ENCODE data around the gene MYO15A.

Gene MYO15A

DNA sequence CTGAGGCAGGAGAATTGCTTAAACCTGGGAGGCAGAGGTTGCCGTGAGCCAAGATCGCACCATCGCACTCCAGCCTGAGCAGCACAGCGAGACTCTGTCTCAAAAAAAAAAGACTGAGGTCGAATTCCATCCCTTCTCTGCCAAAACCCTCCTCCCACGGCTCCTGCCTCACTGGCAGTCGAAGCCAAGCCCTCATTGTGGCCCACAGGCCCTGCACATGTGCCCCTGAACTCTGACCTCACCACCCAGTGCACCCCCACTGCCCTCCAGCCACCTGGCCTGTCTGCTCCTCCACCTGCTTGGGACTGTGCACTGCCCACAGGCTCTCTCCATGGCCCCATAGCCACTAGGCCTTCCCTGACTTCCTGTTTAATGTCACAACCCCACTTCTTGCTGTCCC lies 7.0 kb downstream of the MYO15A start:
- no peak overlapping the region for H2AFZ ChIP-seq (ENCODE audit: low read length)
- H3K4me3 ChIP-seq (ENCODE audit: low read length, poor library complexity, severe bottlenecking) = no peak overlapping the region
- no peaks in the 10 kb centered on the region for H3K4me1 ChIP-seq (ENCODE audit: insufficient read depth, low read length, poor library complexity, severe bottlenecking)
- no peaks in the 10 kb centered on the region for H3K27me3 ChIP-seq (ENCODE audit: insufficient read depth, low read length, poor library complexity, severe bottlenecking)
- no peak overlapping the region for H3K9ac ChIP-seq (ENCODE audit: low read depth, low read length, poor library complexity, severe bottlenecking)
- no peaks in the 10 kb centered on the region for H3K36me3 ChIP-seq (ENCODE audit: insufficient read depth, low read length)
- H3K4me2 ChIP-seq (ENCODE audit: low read depth, low read length, poor library complexity, severe bottlenecking) = no peak overlapping the region
- H3K79me2 ChIP-seq (ENCODE audit: insufficient read depth, low read length) = no peaks in the 10 kb centered on the region
- H4K20me1 ChIP-seq (ENCODE audit: insufficient read depth, low read length, poor library complexity, severe bottlenecking) = no peaks in the 10 kb centered on the region
- no peak for TF ChIP-seq EZH2phosphoT487 (IDR thresholded peaks at IDR 0.05; ENCODE audit: borderline replicate concordance)
- TF ChIP-seq, protein P1, sequence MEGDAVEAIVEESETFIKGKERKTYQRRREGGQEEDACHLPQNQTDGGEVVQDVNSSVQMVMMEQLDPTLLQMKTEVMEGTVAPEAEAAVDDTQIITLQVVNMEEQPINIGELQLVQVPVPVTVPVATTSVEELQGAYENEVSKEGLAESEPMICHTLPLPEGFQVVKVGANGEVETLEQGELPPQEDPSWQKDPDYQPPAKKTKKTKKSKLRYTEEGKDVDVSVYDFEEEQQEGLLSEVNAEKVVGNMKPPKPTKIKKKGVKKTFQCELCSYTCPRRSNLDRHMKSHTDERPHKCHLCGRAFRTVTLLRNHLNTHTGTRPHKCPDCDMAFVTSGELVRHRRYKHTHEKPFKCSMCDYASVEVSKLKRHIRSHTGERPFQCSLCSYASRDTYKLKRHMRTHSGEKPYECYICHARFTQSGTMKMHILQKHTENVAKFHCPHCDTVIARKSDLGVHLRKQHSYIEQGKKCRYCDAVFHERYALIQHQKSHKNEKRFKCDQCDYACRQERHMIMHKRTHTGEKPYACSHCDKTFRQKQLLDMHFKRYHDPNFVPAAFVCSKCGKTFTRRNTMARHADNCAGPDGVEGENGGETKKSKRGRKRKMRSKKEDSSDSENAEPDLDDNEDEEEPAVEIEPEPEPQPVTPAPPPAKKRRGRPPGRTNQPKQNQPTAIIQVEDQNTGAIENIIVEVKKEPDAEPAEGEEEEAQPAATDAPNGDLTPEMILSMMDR (conservative IDR thresholded peaks at IDR 0.05; ENCODE audit: low read length) = no peak
- H3K9me2 ChIP-seq (replicated peaks; ENCODE audit: low read depth, low read length) = no peaks in the 10 kb centered on the region
- H3K9me3 ChIP-seq (ENCODE audit: insufficient read depth, low read depth, low read length) = no peaks in the 10 kb centered on the region
- no peaks in the 10 kb centered on the region for H3F3A ChIP-seq (ENCODE audit: low read depth)

DNA sequence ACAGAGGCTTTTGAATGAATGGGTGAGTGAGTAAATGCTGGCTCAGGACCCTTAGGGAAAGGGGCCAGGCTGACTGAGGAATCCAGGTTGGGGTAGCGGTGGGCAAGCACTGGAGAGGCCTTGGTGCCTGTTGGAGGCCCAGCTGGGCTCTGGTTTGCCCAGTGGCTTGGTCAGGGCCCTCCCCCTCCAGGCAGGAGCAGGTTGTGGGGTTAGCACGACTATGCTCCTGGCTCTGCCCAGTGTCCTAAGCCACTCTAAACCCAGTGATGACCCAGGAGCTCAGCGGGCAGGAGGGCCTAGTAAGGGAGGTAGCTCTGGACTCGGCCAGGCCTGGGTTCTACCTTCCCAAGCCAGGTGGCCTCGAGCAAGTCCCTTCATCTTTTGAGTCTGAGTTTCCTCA lies 7.5 kb downstream of the MYO15A start:
- Histone ChIP-seq H3K9me2 (replicated peaks; ENCODE audit: low read depth, low read length) (no peaks in the 10 kb centered on the region), H3K4me1 (ENCODE audit: insufficient read depth, low read length, poor library complexity, severe bottlenecking) (no peaks in the 10 kb centered on the region), H2AFZ (ENCODE audit: low read length) (no peak overlapping the region), H3K79me2 (ENCODE audit: insufficient read depth, low read length) (no peaks in the 10 kb centered on the region), H3F3A (ENCODE audit: low read depth) (no peaks in the 10 kb centered on the region), H3K27me3 (ENCODE audit: insufficient read depth, low read length, poor library complexity, severe bottlenecking) (no peaks in the 10 kb centered on the region), H3K4me2 (ENCODE audit: low read depth, low read length, poor library complexity, severe bottlenecking) (no peak overlapping the region), H4K20me1 (ENCODE audit: insufficient read depth, low read length, poor library complexity, severe bottlenecking) (no peaks in the 10 kb centered on the region), H3K9ac (ENCODE audit: low read depth, low read length, poor library complexity, severe bottlenecking) (no peak overlapping the region), H3K9me3 (ENCODE audit: insufficient read depth, low read depth, low read length) (no peaks in the 10 kb centered on the region), H3K36me3 (ENCODE audit: insufficient read depth, low read length) (no peaks in the 10 kb centered on the region), H3K4me3 (ENCODE audit: low read length, poor library complexity, severe bottlenecking) (no peak overlapping the region)
- TF ChIP-seq, protein P1 (conservative IDR thresholded peaks at IDR 0.05; ENCODE audit: low read length) = no peak
- TF ChIP-seq EZH2phosphoT487 (IDR thresholded peaks at IDR 0.05; ENCODE audit: borderline replicate concordance) = no peak

GRCh38 chr17:18117533-18117932 lies 9.0 kb downstream of the MYO15A start:
- no peaks in the 10 kb centered on the region for H3K79me2 ChIP-seq (ENCODE audit: insufficient read depth, low read length)
- H4K20me1 ChIP-seq (ENCODE audit: insufficient read depth, low read length, poor library complexity, severe bottlenecking) = no peaks in the 10 kb centered on the region
- H3K4me2 ChIP-seq (ENCODE audit: low read depth, low read length, poor library complexity, severe bottlenecking) = no peak overlapping the region
- no peaks in the 10 kb centered on the region for H3K27me3 ChIP-seq (ENCODE audit: insufficient read depth, low read length, poor library complexity, severe bottlenecking)
- no peaks in the 10 kb centered on the region for H3K9me3 ChIP-seq (ENCODE audit: insufficient read depth, low read depth, low read length)
- H3K4me3 ChIP-seq (ENCODE audit: low read length, poor library complexity, severe bottlenecking) = no peak overlapping the region
- H3K9me2 ChIP-seq (replicated peaks; ENCODE audit: low read depth, low read length) = no peaks in the 10 kb centered on the region
- TF ChIP-seq, protein P1 (conservative IDR thresholded peaks at IDR 0.05; ENCODE audit: low read length) = no peak
- no peak for TF ChIP-seq EZH2phosphoT487 (IDR thresholded peaks at IDR 0.05; ENCODE audit: borderline replicate concordance)
- no peak overlapping the region for H3K9ac ChIP-seq (ENCODE audit: low read depth, low read length, poor library complexity, severe bottlenecking)
- H3F3A ChIP-seq (ENCODE audit: low read depth) = no peaks in the 10 kb centered on the region
- no peaks in the 10 kb centered on the region for H3K4me1 ChIP-seq (ENCODE audit: insufficient read depth, low read length, poor library complexity, severe bottlenecking)
- no peak overlapping the region for H2AFZ ChIP-seq (ENCODE audit: low read length)
- H3K36me3 ChIP-seq (ENCODE audit: insufficient read depth, low read length) = no peaks in the 10 kb centered on the region

All from Loucy (cell line).